Measurements from ENCODE around the gene WDR76.
A peak's percentile ranks its signal among the peaks of the same experiment; 100 is the strongest.

DNA sequence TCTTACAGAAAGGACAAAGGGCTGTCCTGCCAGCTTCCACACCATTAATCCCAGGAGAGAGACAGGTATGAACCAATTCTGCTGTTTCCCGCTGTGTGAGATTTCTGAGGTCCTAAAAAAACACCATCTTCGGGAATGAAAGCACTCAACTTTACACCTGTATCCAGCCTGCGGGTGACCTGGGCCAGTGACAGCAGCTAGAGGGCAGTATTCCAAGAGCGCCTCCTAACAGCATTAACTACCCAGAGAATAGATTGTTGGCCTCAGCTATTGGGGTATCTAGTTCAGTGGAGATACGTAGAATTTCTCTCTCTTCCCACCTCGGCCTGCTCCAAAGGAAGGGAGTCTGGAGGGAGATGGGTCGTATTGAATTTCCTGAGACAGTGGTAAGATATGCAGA lies 55.1 kb downstream of the WDR76 start:
- TF ChIP-seq, protein P1, sequence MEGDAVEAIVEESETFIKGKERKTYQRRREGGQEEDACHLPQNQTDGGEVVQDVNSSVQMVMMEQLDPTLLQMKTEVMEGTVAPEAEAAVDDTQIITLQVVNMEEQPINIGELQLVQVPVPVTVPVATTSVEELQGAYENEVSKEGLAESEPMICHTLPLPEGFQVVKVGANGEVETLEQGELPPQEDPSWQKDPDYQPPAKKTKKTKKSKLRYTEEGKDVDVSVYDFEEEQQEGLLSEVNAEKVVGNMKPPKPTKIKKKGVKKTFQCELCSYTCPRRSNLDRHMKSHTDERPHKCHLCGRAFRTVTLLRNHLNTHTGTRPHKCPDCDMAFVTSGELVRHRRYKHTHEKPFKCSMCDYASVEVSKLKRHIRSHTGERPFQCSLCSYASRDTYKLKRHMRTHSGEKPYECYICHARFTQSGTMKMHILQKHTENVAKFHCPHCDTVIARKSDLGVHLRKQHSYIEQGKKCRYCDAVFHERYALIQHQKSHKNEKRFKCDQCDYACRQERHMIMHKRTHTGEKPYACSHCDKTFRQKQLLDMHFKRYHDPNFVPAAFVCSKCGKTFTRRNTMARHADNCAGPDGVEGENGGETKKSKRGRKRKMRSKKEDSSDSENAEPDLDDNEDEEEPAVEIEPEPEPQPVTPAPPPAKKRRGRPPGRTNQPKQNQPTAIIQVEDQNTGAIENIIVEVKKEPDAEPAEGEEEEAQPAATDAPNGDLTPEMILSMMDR (IDR thresholded peaks at IDR 0.05; ENCODE audit: low read length), result peak; percentile 62
- TF ChIP-seq EZH2 (IDR thresholded peaks at IDR 0.05; ENCODE audit: borderline replicate concordance, low read length), result no peak
